ENCODE measurements around the gene NACC1.
A peak's percentile ranks its signal among the peaks of the same experiment; 100 is the strongest.

NACC1 gene

DNA sequence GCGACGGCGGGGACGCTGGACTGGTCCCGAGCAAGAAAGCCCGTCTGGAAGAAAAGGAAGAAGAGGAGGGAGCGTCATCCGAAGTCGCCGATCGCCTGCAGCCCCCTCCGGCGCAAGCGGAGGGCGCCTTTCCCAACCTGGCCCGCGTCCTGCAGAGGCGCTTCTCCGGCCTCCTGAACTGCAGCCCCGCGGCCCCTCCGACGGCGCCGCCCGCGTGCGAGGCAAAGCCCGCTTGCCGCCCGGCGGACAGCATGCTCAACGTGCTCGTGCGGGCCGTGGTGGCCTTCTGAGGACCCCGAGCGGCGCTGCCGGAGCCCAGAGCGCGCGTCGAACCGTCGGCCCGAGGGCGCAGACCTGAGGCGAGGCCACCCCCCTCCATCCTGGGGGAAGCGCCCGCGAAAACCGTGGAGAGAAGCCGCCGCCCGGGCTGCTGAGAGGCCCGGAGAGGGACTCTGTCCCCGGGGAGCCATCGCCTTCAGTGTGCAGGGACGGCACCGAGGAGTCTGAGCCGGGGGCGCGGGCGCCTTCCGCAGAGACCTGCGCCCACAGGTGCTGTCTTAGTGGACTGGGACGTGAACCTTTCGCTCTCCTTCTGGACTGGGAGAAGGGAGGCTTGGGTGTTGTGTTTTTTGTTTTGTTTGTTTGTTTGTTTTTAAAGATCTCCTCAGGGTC, 35.6 kb downstream of the NACC1 start:
- H3K9me3 ChIP-seq (ENCODE audit: control insufficient read depth, insufficient read depth, low read depth, low read length), result no peaks in the 10 kb centered on the region
- H3K4me3 ChIP-seq (ENCODE audit: low read depth, low read length), result peak overlapping the region; percentile 99
- H3K36me3 ChIP-seq (ENCODE audit: control insufficient read depth in 2 of 2, insufficient read depth in 1 of 2, low read length in 2 of 2), result peaks cover 0 to 11% of the 10 kb centered on the region in 2 experiments; a peak in 2 of 3 replicates
- ChIA-PET POLR2A (interaction anchor here (0.6 to 2.6 kb wide), 22 partner anchors 10 to 172 kb away, joined by 3 to 89 read pairs (median 6); partner anchors contain the start of genes NACC1 and TRMT1), CTCF (interaction anchor here (1.1 kb wide), 1 partner anchor 7 kb away, joined by 3 read pairs; no protein-coding TSS in a partner anchor)
- H3K4me1 ChIP-seq (ENCODE audit: control insufficient read depth, insufficient read depth, low read length), result peaks cover 10% of the 10 kb centered on the region
- peak overlapping the region; percentile 98 for H3K27ac ChIP-seq (ENCODE audit: extremely low read depth, low read depth, low read length)
- TF ChIP-seq, protein P1, sequence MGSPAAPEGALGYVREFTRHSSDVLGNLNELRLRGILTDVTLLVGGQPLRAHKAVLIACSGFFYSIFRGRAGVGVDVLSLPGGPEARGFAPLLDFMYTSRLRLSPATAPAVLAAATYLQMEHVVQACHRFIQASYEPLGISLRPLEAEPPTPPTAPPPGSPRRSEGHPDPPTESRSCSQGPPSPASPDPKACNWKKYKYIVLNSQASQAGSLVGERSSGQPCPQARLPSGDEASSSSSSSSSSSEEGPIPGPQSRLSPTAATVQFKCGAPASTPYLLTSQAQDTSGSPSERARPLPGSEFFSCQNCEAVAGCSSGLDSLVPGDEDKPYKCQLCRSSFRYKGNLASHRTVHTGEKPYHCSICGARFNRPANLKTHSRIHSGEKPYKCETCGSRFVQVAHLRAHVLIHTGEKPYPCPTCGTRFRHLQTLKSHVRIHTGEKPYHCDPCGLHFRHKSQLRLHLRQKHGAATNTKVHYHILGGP (tag by site-specific recombination; IDR thresholded peaks at IDR 0.05), result no peak
- no peak for TF ChIP-seq KLF8 (tag by site-specific recombination; IDR thresholded peaks at IDR 0.05)
- TF ChIP-seq ZXDB (tag by site-specific recombination; IDR thresholded peaks at IDR 0.05), result no peak
- no peak for TF ChIP-seq GFI1B (tag by site-specific recombination; IDR thresholded peaks at IDR 0.05)
- TF ChIP-seq IKZF3 (tag by site-specific recombination; IDR thresholded peaks at IDR 0.05), result no peak
- TF ChIP-seq KLF16 (tag by site-specific recombination; IDR thresholded peaks at IDR 0.05), result no peak
- TF ChIP-seq ZNF48 (tag by site-specific recombination; IDR thresholded peaks at IDR 0.05), result no peak
- TF ChIP-seq ZSCAN30 (tag by site-specific recombination; IDR thresholded peaks at IDR 0.05), result peak; percentile 39; the same call in 1 of the 2 replicates
- TF ChIP-seq ZNF747 (tag by site-specific recombination; IDR thresholded peaks at IDR 0.05), result no peak
- TF ChIP-seq WT1 (tag by site-specific recombination; IDR thresholded peaks at IDR 0.05), result no peak
- no peak for TF ChIP-seq ZNF112 (tag by site-specific recombination; IDR thresholded peaks at IDR 0.05)
- TF ChIP-seq ZFHX2 (tag by site-specific recombination; conservative IDR thresholded peaks at IDR 0.05), result no peak
- 0 out of 2 replicates have a peak, but pooled peaks have one; percentile 12 for TF ChIP-seq ZNF692 (tag by site-specific recombination; IDR thresholded peaks at IDR 0.05)
- TF ChIP-seq ZNF707 (tag by site-specific recombination; IDR thresholded peaks at IDR 0.05), result no peak
- TF ChIP-seq ZBTB49 (tag by site-specific recombination; IDR thresholded peaks at IDR 0.05; ENCODE audit: low read depth), result no peak
- no peak for TF ChIP-seq HOXA7 (CRISPR knock-in tag; IDR thresholded peaks at IDR 0.05; ENCODE audit: borderline replicate concordance)
- TF ChIP-seq ZNF391 (tag by site-specific recombination; IDR thresholded peaks at IDR 0.05; ENCODE audit: borderline replicate concordance, low read depth), result no peak
- TF ChIP-seq ZBTB21 (tag by site-specific recombination; IDR thresholded peaks at IDR 0.05), result no peak
- no peak for TF ChIP-seq ZNF175 (tag by site-specific recombination; IDR thresholded peaks at IDR 0.05)
- TF ChIP-seq ZNF184 (tag by site-specific recombination; IDR thresholded peaks at IDR 0.05), result no peak
- no peak for TF ChIP-seq SETDB1 (IDR thresholded peaks at IDR 0.05; ENCODE audit: insufficient read length, low read length)
- TF ChIP-seq ZFP41 (tag by site-specific recombination; IDR thresholded peaks at IDR 0.05; ENCODE audit: borderline replicate concordance), result no peak
- TF ChIP-seq ZNF660 (tag by site-specific recombination; IDR thresholded peaks at IDR 0.05), result no peak
- 0 out of 2 replicates have a peak, but pooled peaks have one; percentile 8 for TF ChIP-seq SCRT2 (tag by site-specific recombination; IDR thresholded peaks at IDR 0.05)
- TF ChIP-seq ZNF133 (tag by site-specific recombination; IDR thresholded peaks at IDR 0.05), result no peak
- TF ChIP-seq ZNF645 (tag by site-specific recombination; IDR thresholded peaks at IDR 0.05), result peak; percentile 95
- TF ChIP-seq, protein P2, sequence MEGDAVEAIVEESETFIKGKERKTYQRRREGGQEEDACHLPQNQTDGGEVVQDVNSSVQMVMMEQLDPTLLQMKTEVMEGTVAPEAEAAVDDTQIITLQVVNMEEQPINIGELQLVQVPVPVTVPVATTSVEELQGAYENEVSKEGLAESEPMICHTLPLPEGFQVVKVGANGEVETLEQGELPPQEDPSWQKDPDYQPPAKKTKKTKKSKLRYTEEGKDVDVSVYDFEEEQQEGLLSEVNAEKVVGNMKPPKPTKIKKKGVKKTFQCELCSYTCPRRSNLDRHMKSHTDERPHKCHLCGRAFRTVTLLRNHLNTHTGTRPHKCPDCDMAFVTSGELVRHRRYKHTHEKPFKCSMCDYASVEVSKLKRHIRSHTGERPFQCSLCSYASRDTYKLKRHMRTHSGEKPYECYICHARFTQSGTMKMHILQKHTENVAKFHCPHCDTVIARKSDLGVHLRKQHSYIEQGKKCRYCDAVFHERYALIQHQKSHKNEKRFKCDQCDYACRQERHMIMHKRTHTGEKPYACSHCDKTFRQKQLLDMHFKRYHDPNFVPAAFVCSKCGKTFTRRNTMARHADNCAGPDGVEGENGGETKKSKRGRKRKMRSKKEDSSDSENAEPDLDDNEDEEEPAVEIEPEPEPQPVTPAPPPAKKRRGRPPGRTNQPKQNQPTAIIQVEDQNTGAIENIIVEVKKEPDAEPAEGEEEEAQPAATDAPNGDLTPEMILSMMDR (tag by site-specific recombination; IDR thresholded peaks at IDR 0.05), result peak; percentile 93
- TF ChIP-seq SCRT1 (tag by site-specific recombination; IDR thresholded peaks at IDR 0.05; ENCODE audit: borderline replicate concordance), result no peak
- no peak for TF ChIP-seq ZNF791 (tag by site-specific recombination; IDR thresholded peaks at IDR 0.05)
- TF ChIP-seq, protein P3, sequence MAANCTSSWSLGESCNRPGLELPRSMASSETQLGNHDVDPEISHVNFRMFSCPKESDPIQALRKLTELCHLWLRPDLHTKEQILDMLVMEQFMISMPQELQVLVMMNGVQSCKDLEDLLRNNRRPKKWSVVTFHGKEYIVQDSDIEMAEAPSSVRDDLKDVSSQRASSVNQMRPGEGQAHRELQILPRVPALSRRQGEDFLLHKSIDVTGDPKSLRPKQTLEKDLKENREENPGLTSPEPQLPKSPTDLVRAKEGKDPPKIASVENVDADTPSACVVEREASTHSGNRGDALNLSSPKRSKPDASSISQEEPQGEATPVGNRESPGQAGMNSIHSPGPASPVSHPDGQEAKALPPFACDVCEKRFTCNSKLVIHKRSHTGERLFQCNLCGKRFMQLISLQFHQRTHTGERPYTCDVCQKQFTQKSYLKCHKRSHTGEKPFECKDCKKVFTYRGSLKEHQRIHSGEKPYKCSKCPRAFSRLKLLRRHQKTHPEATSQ (tag by site-specific recombination; IDR thresholded peaks at IDR 0.05), result peak; percentile 38; the same call in 1 of the 2 replicates
